Endothelial cell of umbilical vein (primary cell): Measurements from ENCODE around the gene PTPRH. TPM values are rescaled to one million over a fixed set of nuclear protein-coding genes. Genes with fewer than 3 reads are reported as not detected.

Experiments
- BruUV-seq: library from RNA; stranded (reverse); fragments of 400-500 nt; replicated peaks from 2 replicates; lab custom pipeline; 2021; lab: Mats Ljungman, UMichigan
- CTCF ChIA-PET: fragments of 300-600, 350-600 bp; sonication (Branson Sonifier 250); formaldehyde crosslinking; loops from one replicate; lab custom pipeline; 2021; ENCODE audit warnings: antibody characterized with exemption, inconsistent platforms; lab: Charles Lee
- POLR2A ChIA-PET: fragments of 300-600, 350-600 bp; sonication (Branson Sonifier 250); formaldehyde crosslinking; loops from one replicate; lab custom pipeline; 2021; ENCODE audit warnings: antibody characterized with exemption, inconsistent platforms; lab: Charles Lee
- DNase-seq: peaks from one replicate; pipeline ENCODE4 v3.0.0-alpha.2; 2011; ENCODE audit warnings: low read depth, low spot score
- FAIRE-seq: peaks from 2 replicates; lab custom pipeline; 2011; peaks lifted over from hg19 to GRCh38; lab: Jason Lieb, UNC
- H2AFZ ChIP-seq: 2 replicates; pipeline ENCODE4 v1.6.0; 2012; ENCODE audit warnings: low read depth, low read length, control low read depth, inconsistent platforms
- H3K27ac ChIP-seq: 2 replicates; pipeline ENCODE4 v1.5.1; 2011; ENCODE audit warnings: low read depth, mild to moderate bottlenecking, control low read depth, low read length, moderate library complexity; ENCODE audit not compliant: insufficient read depth
- H3K27me3 ChIP-seq, 2 experiments: 2 replicates each; pipeline versions ENCODE4 v1.6.0 to v1.6.1; 2011; ENCODE audit warnings: low read length in 2 of 2, mixed read lengths in 1 of 2; ENCODE audit not compliant: control insufficient read depth in 2 of 2, insufficient read depth in 2 of 2
- H3K36me3 ChIP-seq, 2 experiments: 2 replicates in 1 of 2; 3 replicates in 1 of 2; pipeline ENCODE4 v1.5.1; 2011; ENCODE audit warnings: low read length in 2 of 2, mild to moderate bottlenecking in 1 of 2, moderate library complexity in 1 of 2; ENCODE audit not compliant: control insufficient read depth in 2 of 2, insufficient read depth in 2 of 2; ENCODE audit errors: extremely low read depth in 1 of 2
- H3K4me1 ChIP-seq: 3 replicates; pipeline ENCODE4 v1.5.1; 2011; ENCODE audit warnings: mild to moderate bottlenecking, low read length; ENCODE audit not compliant: control insufficient read depth, insufficient read depth; ENCODE audit errors: extremely low read depth
- H3K4me2 ChIP-seq: 2 replicates; pipeline ENCODE4 v1.6.1; 2011; ENCODE audit warnings: low read length, control low read depth, mixed read lengths; ENCODE audit not compliant: insufficient read depth
- H3K4me3 ChIP-seq, 3 experiments: fragments of 200-600 bp in 1 of 3; sonication (generic), shearing (Covaris generic) in 1 of 3; replicated peaks in 1 of 3; 2 replicates each; pipeline ENCODE4 v1.5.1; 2011 to 2016; ENCODE audit warnings: control low read depth in 3 of 3, low read length in 3 of 3, mild to moderate bottlenecking in 2 of 3, inconsistent platforms in 1 of 3, low read depth in 1 of 3, moderate library complexity in 1 of 3; ENCODE audit not compliant: insufficient read depth in 1 of 3
- H3K79me2 ChIP-seq: 2 replicates; pipeline ENCODE4 v1.6.0; 2012; ENCODE audit warnings: low read length, inconsistent platforms; ENCODE audit not compliant: control insufficient read depth, insufficient read depth
- H3K9ac ChIP-seq: replicated peaks from 2 replicates; pipeline ENCODE3; 2011; ENCODE audit warnings: low read length, control low read depth; ENCODE audit not compliant: insufficient read depth; ENCODE audit errors: extremely low read depth
- H3K9me1 ChIP-seq: replicated peaks from 3 replicates; pipeline ENCODE4 v1.6.0; 2011; ENCODE audit warnings: mild to moderate bottlenecking, low read length; ENCODE audit not compliant: control insufficient read depth, insufficient read depth; ENCODE audit errors: extremely low read depth
- H3K9me3 ChIP-seq: replicated peaks from 2 replicates; pipeline ENCODE4 v1.5.1; 2012; ENCODE audit warnings: low read length, inconsistent platforms; ENCODE audit not compliant: control insufficient read depth, insufficient read depth
- H4K20me1 ChIP-seq: replicated peaks from 2 replicates; pipeline ENCODE3; 2011; ENCODE audit warnings: mild to moderate bottlenecking, low read length; ENCODE audit not compliant: control insufficient read depth, insufficient read depth; ENCODE audit errors: extremely low read depth
- CTCF ChIP-seq, 2 donors: IDR thresholded peaks; 1 replicate in 1 of 2; 2 replicates in 1 of 2; pipeline ENCODE4 v1.5.1; 2011; ENCODE audit warnings: low read length in 2 of 2, mild to moderate bottlenecking in 2 of 2, moderate library complexity in 2 of 2, control low read depth in 1 of 2, inconsistent platforms in 1 of 2, low read depth in 1 of 2; ENCODE audit not compliant: insufficient read depth in 1 of 2; ENCODE audit errors: extremely low read depth in 1 of 2
- EZH2 ChIP-seq: IDR thresholded peaks from 2 replicates; pipeline ENCODE4 v1.6.1; 2012; ENCODE audit warnings: borderline replicate concordance, low read depth, mild to moderate bottlenecking, moderate library complexity, low read length, inconsistent platforms; ENCODE audit not compliant: severe bottlenecking
- FOS ChIP-seq: IDR thresholded peaks from 2 replicates; pipeline ENCODE4 v1.6.1; 2011; ENCODE audit warnings: mild to moderate bottlenecking, low read length, moderate library complexity, borderline replicate concordance; ENCODE audit not compliant: insufficient read depth
- GATA2 ChIP-seq: IDR thresholded peaks from 2 replicates; pipeline ENCODE4 v1.7.0; 2011; ENCODE audit warnings: low read depth, mild to moderate bottlenecking, moderate library complexity, mixed read lengths, low read length; ENCODE audit not compliant: insufficient read length, insufficient read depth
- JUN ChIP-seq: IDR thresholded peaks from 2 replicates; pipeline ENCODE4 v1.6.1; 2011; ENCODE audit warnings: borderline replicate concordance, low read depth; ENCODE audit not compliant: insufficient read length, insufficient read depth
- MYC ChIP-seq: IDR thresholded peaks from one replicate; pipeline ENCODE4 v1.6.1; 2011; ENCODE audit warnings: mild to moderate bottlenecking, low read depth, low read length
- POLR2A ChIP-seq: IDR thresholded peaks from 2 replicates; pipeline ENCODE4 v1.6.1; 2012; ENCODE audit warnings: low read depth, mild to moderate bottlenecking, control low read depth, low read length
- POLR2AphosphoS5 ChIP-seq: IDR thresholded peaks from 2 replicates; pipeline ENCODE4 v1.6.1; 2012; ENCODE audit warnings: low read depth, mild to moderate bottlenecking, control low read depth, low read length, moderate library complexity; ENCODE audit not compliant: insufficient read depth
- dilution Hi-C: fragments of 300-500 bp; cut with MboI; formaldehyde crosslinking; loops from one replicate; pipeline ENCODE4 v1.15.0; 2019; ENCODE audit warnings: low sequenced_read_pairs; ENCODE audit not compliant: extremely low pct_ligation_motif_present
- intact Hi-C: fragments of 100-400 bp; cut with micrococcal nuclease; formaldehyde crosslinking; loops from one replicate; pipeline ENCODE4 v1.10.0; 2022
- polyA plus RNA-seq, 4 experiments: library from polyadenylated mRNA; depleted of rRNA in 3 of 4; stranded (reverse) in 3 of 4; unstranded in 1 of 4; fragments of >200 nt; gene quantifications; 2 replicates each; pipeline versions ENCODE4 v1.2.1 to v1.2.3, GENCODE V29; 2011 to 2012; ENCODE audit warnings: missing spikeins in 1 of 4
- total RNA-seq: library from RNA; stranded (reverse); gene quantifications from 2 replicates; pipeline ENCODE4 v1.2.3, GENCODE V29; 2021
- TF ChIP-seq, protein P1 (sequence below): IDR thresholded peaks from 2 replicates; pipeline ENCODE4 v1.6.1; 2011; ENCODE audit not compliant: insufficient read depth, insufficient read length

PTPRH gene
- total and polyA plus RNA-seq, 2 donors (not counting 3 experiments of a cell fraction or from before 2014, with no cell fraction given): 0.14 to 1.00 TPM

DNA sequence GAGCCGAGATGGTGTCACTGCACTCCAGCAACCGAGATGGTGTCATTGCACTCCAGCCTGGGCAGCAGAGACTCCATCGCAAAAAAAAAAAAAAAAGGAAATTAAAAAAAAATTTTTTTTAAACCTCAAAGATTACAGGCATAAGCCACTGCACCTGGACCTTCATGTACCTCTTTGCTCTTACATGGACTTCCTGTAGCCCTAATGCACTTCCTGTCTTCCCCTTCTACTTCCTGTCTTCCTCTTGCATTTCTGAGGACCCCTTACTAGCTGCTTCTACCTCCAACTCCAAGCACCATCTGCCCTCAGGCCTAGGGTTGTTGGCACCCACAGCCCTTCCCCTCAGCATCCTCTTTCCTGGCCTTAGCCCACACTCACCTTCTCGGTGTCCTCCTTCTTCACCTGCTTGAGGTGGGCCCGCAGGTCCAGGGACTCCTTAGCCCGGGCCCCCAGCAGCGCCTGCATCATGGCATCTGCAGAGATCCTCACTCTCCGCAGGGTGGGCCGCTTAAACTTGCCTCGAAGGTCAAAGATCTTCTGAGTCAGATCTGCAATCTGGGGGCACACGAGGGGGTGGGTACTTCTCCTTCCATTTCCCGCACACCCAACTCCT lies 55.5 kb downstream of the PTPRH start:
- no peak overlapping the region for H3K27ac ChIP-seq
- no peak overlapping the region for H3K4me2 ChIP-seq
- TF ChIP-seq, protein P1, sequence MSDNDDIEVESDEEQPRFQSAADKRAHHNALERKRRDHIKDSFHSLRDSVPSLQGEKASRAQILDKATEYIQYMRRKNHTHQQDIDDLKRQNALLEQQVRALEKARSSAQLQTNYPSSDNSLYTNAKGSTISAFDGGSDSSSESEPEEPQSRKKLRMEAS: no peak
- no peak for TF ChIP-seq JUN
- TF ChIP-seq FOS: no peak
- TF ChIP-seq EZH2: no peak
- TF ChIP-seq GATA2: no peak
- no peak for TF ChIP-seq MYC
- TF ChIP-seq POLR2A: no peak
- no peak for TF ChIP-seq CTCF (IDR thresholded peaks at IDR 0.05; ENCODE audit: extremely low read depth in 1 of 2, insufficient read depth in 1 of 2, low read depth in 1 of 2, low read length in 2 of 2)
- TF ChIP-seq POLR2AphosphoS5: no peak
- H3K9ac ChIP-seq: no peak overlapping the region
- no peak for FAIRE-seq
- no TSS peak for BruUV-seq
- H3K4me3 ChIP-seq: no peak overlapping the region
- CTCF ChIA-PET: interaction anchor here (1.5 kb wide), 1 partner anchor 12 kb away, joined by 3 read pairs; the partner anchor contains the start of gene DNAAF3
- H3K36me3 ChIP-seq: no peaks in the 10 kb centered on the region
- no peaks in the 10 kb centered on the region for H3K9me1 ChIP-seq
- H3K27me3 ChIP-seq: peaks cover 3 to 9% of the 10 kb centered on the region in 2 experiments
- no peak for DNase-seq
- no peaks in the 10 kb centered on the region for H3K9me3 ChIP-seq
- H3K4me1 ChIP-seq: peaks cover 4% of the 10 kb centered on the region
- intact Hi-C loops (no loop called here), dilution Hi-C loops (no loop called here)
- POLR2A ChIA-PET: no interaction called here
- H2AFZ ChIP-seq: no peak overlapping the region
- H4K20me1 ChIP-seq: no peaks in the 10 kb centered on the region
- H3K79me2 ChIP-seq: no peaks in the 10 kb centered on the region
